A549 (cell line): Measurements from ENCODE around the gene TRIP13.

Experiments
- CBX8 ChIP-seq: fragments of 200-600 bp; sonication (generic); IDR thresholded peaks from 2 replicates; pipeline ENCODE4 v1.6.1; 2016
- CTCF ChIP-seq: fragments of >200 bp; sonication (Bioruptor Twin); formaldehyde crosslinking; IDR thresholded peaks from 3 replicates; pipeline ENCODE4 v1.5.1; 2016
- HOXA7 ChIP-seq: fragments of 250-450 bp; sonication (Bioruptor Pico); IDR thresholded peaks from 2 replicates; pipeline ENCODE4 v1.5.0; 2020; ENCODE audit warnings: mild to moderate bottlenecking, moderate library complexity
- JUN ChIP-seq, 2 experiments: fragments of >200 bp; sonication (Bioruptor Twin); formaldehyde crosslinking; IDR thresholded peaks; 2 replicates in 1 of 2; 3 replicates in 1 of 2; pipeline ENCODE4 v1.6.1; 2016 to 2017
- MAX ChIP-seq: IDR thresholded peaks from 2 replicates; pipeline ENCODE4 v1.6.1; 2012
- MAZ ChIP-seq: fragments of 150-350 bp; IDR thresholded peaks from 2 replicates; pipeline ENCODE4 v1.6.1; 2014; ENCODE audit warnings: antibody characterized with exemption, low read depth, low read length, borderline replicate concordance
- POLR2A ChIP-seq: IDR thresholded peaks from 2 replicates; pipeline ENCODE4 v1.6.1; 2012; ENCODE audit warnings: mild to moderate bottlenecking, low read length
- RCOR1 ChIP-seq: fragments of 150-350 bp; IDR thresholded peaks from 2 replicates; pipeline ENCODE4 v1.6.1; 2014; ENCODE audit warnings: antibody characterized with exemption, low read length, low read depth
- SMC3 ChIP-seq: fragments of >200 bp; sonication (Bioruptor Twin); formaldehyde crosslinking; IDR thresholded peaks from 3 replicates; pipeline ENCODE4 v1.6.1; 2018; ENCODE audit warnings: inconsistent platforms
- TP53 ChIP-seq: fragments of 250-450 bp; sonication (Bioruptor Pico); IDR thresholded peaks from 2 replicates; pipeline ENCODE4 v1.5.0; 2021; ENCODE audit warnings: mild to moderate bottlenecking, moderate library complexity
- ZFP36 ChIP-seq: fragments of 450-650 bp; IDR thresholded peaks from 2 replicates; pipeline ENCODE4 v1.6.1; 2014; ENCODE audit warnings: borderline replicate concordance; ENCODE audit not compliant: partially characterized antibody

- TF ChIP-seq CTCF (no peak), RCOR1 (no peak), POLR2A (no peak), JUN (IDR thresholded peaks at IDR 0.05) (no peak), MAX (no peak), HOXA7 (CRISPR knock-in tag) (no peak), CBX8 (no peak), SMC3 (no peak), MAZ (no peak), ZFP36 (no peak), TP53 (CRISPR knock-in tag) (no peak)
These were observed 1.4 kb upstream of the TRIP13 start for GRCh38 chr5:891117-891836.
